Epidermal melanocyte (primary cell): Measurements from ENCODE around the gene HSPB2.

ENCODE experiments used
- DNase-seq: peaks from one replicate; pipeline ENCODE4 v3.0.0; 2011; ENCODE audit warnings: low spot score; ENCODE audit not compliant: insufficient read length

HSPB2 gene

DNA sequence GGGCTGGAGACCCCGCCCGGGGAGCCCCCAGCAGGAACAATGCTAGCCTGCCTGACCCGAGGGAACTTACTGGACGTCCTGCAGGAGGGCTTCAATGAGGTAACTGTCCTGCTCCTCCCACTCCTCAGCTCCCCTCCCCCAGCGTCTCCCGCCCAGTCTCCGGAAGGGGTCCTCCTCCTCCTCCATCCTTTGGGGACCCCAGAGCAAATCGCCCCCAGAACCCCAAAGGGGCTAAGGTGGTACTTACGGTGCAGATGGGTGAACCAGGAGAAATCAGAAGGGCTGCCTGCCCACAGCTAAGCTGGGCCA is 24.9 kb downstream of the HSPB2 start:
- no peak for DNase-seq

- no peak for DNase-seq
Observed at GRCh38 chr11:111937844-111938243, 25.3 kb downstream of the HSPB2 start.

DNA sequence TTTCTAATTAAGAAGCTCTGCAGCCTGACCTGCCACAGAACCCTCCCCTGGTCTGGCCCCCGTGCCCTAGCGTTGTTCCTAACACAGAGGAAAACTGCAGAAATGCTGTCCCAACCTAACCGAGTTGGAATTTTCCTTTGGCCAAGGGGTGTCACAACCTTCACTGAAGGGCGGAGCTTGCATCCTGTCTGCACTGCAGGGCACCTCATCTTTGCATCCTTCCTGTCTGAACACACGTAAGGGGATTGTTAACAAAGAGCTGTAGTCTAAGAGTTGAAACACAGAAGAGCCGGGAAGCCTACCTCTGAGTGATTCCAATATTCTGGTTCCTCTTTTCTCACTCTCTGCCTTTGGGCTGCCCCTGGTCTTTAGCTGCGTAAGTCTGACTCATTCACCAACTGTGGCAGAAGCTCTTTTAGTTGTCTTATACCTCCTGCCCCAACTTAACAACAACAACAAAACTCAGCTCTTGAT is 26.2 kb downstream of the HSPB2 start:
- no peak for DNase-seq

DNA sequence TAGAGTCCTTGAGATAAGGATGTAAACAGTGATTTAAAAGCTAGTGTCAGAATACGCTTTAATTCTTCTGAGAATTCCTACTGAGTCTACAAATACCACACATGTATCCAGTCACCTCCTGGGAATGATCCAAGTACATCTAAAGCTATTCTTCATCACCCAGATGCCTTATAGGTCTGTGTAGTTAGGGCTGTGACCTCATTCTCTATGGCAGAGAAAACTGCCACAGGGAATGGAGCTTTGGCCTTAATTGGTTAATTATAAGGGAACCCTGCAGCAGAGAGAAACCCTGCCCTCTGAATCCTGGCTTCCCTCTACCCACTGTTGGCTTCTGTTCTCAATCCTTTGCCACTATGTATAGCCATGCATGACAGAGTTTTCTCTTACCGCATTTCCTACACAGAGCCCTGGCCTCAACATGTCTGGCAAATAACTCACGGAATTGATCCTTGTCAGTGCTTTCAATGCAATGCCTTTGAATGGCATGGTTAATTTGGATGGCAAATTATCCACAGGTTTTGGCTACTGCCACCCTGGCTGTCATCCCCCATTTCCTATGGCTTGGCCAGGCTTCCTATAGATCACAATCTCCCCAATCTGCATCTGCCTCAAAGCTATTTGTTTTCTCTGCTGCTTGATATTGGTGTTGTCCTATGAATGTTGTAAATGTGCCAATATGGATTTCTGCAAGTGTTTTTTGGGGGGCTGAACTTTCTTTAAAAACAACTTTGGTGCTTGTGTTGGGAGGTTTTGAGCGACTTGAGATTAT is 27.5 kb downstream of the HSPB2 start:
- no peak for DNase-seq

GRCh38 chr11:111941963-111942362 is 29.4 kb downstream of the HSPB2 start:
- DNase-seq = peak; percentile 25

DNA sequence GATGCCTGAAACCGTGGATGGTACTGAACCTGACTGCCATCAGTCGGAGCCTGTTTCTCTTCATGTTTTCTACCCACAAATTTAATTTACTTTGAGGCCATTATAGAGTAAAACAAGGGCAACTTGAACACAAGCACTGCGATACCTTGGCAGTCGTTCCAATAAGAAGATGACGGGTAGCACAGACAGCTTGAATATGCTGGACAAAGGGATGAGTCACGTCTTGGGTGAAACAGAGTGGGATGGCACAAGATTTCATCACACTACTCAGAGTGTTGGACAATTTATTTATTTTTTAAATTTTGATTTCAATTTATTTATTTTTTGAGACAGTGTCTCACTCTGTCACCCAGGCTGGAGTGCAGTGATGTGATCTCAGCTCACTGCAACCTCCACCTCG is 30.3 kb downstream of the HSPB2 start:
- no peak for DNase-seq

DNA sequence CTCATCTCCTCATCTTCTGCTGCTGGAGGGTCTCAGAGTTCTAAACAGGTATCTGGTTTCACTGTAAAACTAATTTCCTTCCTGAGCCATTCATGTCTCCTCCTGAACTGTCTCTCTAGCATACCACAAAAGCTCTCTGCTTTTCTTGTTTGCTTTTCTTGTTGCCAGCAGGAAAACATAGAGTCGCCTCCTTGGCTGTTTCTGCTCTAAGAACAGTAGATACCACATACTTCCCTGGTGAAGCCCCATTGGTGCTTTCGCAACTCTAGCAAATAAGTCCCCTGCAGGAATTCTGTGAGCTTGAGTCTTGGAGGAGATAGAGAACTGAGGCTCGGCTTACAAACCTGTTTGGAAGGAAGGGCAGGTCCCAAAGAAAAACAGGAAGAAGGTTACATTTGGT is 31.6 kb downstream of the HSPB2 start:
- DNase-seq = no peak

GRCh38 chr11:111944651-111945051 is 32.1 kb downstream of the HSPB2 start:
- no peak for DNase-seq

GRCh38 chr11:111945198-111945597 is 32.7 kb downstream of the HSPB2 start:
- DNase-seq = no peak

DNA sequence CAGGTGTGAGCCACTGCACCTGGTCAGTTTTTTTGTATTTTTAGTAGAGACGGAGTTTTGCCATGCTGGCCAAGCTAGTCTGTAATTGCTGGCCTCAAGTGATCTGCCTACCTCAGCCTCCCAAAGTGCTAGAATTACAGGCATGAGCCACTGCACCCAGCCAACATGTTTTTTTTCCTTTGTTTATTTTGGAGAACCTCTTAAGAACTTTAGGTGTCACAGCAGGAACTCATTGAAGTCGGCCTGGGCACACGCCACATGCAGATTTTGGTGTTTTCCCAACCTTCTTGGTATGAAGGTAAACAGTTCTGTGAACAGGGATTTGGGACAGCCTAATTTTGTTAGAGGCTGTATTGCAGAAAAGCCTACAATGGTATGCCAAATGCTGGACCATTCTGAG is 34.0 kb downstream of the HSPB2 start:
- DNase-seq = no peak

- DNase-seq = no peak
Observed at GRCh38 chr11:111947143-111947542, 34.6 kb downstream of the HSPB2 start.

DNA sequence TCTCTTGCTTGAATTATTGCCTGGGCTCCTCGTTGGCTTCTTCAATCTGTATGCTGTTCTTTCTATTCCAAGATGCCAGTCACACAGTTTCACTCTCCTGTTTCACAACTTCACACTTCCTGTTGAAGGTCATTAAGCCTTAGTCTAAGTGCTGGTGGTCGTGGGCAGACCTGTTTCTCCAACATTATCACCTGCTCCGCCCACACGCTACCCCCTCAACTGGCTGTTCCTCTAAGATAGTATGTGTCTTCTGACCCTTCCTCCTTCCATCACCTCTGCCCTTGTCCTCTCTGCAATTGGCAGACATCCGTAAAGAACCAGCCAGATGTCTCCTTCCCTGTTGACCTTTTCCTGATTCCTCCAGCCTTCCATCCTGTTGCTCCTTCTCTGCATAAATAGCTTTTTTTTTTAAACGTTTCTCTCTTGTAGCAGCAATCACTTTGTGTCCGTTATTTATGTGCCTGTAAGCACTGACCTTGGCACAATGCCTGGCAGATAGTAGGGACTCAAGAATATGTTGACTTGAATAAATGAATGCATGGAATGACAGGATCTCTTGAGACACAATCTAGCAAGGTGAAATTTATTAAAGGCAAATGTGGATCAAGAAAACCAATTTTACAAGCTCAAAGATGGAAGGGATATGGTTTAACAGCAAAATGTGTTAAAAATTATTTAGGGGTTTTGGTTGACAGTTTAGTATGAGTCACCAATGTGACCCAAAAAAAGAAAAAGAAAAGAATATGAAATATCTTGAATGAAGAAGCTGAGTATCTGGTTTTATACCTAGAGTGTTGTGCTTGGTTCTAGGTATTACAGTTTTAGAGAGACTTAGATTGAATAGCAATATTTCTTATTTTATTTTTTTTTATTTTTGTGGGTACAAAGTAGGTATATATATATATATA is 37.2 kb downstream of the HSPB2 start:
- DNase-seq = no peak

DNA sequence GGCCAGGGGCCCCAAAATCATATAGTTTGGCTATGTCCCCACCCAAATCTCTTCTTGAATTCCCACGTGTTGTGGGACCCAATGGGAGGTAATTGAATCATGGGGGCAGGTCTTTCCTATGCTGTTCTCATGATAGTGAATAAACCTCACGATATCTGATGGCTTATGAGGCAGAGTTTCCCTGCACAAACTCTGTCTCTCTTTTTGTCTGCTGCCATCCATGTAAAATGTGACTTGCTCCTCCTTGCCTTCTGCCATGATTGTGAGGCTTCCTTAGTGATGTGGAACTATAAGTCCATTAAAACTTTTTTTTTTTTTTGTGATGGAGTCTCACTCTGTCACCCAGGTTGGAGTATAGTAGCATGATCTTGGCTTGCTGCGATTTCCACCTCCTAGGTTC is 39.0 kb downstream of the HSPB2 start:
- DNase-seq = no peak

DNA sequence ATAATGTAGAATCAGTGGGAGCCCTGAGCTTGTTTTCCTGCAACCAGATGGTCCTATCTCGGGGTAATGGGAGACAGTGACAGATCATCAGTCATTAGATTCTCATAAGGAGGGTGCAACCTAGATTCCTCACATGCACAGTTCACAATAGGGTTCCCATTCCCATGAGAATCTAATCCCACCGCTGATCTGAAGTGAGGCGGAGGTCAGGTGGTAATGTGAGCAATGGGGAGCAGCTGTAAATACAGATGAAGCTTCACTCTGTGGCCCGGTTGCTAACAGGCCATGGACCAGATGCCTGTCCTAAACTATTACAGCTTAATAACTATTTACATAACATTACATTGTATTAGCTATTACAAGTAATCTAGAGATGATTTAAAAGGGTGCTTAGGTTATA is 41.6 kb downstream of the HSPB2 start:
- no peak for DNase-seq

DNA sequence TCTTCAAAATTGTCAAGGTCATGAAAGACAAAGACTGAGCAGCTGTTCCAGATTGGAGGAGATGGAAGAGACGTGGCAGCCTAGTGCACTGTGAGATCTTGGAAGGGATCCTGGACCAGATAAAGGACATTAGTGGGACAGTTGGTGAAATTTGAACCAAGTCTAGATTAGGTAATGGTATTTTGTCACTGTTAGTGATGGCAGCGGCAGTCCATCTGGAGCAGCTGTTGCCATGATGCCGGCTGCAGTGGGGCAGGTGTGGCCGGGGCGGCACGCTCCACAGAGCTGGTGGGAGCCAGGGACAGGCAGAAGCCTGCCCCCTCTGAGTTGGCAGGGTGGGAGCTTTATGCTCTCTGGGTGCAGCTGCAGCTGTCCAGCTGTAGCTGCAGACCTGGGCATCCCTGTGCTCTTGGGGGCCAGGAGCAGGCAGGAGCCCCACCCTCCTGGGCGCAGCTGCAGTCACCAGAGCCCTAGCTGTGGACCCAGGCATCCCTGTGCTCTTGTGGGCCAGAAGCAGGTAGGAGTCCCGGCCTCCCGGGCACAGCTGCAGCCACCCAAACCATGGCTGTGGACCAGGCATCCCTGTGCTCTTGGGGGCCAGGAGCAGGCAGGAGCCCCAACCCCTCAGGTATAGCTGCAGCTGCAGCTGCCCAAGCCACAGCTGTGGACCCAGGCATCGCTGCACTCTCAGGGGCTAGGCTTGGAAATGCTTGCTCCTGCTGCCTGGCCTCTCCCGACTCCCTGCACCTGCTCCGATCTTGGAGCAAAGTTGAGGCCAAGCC is 45.3 kb downstream of the HSPB2 start:
- no peak for DNase-seq

DNA sequence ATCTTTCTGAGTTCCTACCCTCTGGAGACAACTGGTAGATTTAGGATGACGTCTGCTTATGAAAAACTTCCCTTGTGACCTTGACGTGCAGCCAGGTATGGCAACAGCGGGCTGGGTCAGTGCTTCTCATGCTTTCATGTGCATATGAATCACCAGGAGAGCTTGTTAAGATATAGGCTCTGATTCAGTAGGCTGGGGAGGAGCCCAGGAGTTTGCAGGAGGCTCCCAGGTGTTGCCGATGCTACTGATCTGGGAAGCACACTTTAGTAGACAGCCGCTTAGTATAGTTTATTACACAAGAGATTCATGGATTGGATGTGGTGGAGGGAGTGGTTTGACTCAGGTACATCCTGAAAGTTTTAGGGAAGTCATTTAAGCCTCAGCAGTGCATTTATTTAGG is 48.4 kb downstream of the HSPB2 start:
- DNase-seq = no peak

DNA sequence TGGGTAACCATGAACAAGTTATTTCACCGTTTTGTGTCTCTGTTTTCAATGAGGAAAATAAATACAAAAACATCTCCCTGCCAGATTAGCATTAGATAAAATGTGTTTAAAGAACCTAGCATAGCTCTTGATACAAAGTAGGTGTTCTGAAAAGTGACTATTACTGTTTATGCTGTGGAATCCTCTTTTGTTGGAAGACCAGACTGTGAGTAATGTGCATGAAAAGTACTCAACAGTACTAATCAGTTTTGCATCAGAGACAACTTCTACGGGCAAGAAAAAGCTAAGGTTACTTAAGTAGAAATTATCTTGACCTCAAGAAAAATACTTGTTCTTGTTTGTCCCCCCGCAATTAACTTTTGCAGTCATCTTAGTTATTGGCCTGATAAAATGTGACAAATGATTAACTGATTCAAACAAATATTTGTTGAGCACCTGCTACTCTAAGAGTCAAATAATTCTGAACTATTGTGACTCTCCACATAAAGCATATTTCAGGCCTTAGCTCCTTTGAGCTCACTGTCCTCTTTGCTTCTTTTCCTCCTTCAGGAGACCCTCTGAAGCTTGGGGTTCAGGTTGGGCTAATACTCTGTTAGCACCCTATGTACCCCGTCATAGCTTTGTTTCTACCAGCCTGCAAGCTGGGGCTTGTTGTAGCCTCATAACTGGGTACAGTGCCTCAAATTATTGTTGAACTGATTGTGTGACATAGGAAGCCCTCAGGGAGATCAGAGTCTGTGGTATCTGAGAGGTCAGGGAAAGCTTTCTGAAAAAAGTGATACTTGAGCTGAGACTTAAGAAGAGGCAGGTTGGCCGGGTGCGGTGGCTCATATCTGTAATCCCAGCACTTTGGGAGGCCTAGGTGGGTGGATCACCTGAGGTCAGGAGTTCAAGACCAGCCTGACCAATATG is 49.1 kb downstream of the HSPB2 start:
- no peak for DNase-seq
